AG20443 (cell line): ENCODE data around the gene GFI1B.
A peak's percentile ranks its signal among the peaks of the same experiment; 100 is the strongest.
"Not testable (repeated sequence)": the region's sequence is repeated elsewhere in the genome, so short reads cannot be mapped to it uniquely, and the experiment has no call there.

Source experiments
- DNase-seq: peaks from one replicate; pipeline ENCODE4 v3.0.0; 2012; ENCODE audit warnings: low spot score, mixed read lengths

GFI1B gene

DNA sequence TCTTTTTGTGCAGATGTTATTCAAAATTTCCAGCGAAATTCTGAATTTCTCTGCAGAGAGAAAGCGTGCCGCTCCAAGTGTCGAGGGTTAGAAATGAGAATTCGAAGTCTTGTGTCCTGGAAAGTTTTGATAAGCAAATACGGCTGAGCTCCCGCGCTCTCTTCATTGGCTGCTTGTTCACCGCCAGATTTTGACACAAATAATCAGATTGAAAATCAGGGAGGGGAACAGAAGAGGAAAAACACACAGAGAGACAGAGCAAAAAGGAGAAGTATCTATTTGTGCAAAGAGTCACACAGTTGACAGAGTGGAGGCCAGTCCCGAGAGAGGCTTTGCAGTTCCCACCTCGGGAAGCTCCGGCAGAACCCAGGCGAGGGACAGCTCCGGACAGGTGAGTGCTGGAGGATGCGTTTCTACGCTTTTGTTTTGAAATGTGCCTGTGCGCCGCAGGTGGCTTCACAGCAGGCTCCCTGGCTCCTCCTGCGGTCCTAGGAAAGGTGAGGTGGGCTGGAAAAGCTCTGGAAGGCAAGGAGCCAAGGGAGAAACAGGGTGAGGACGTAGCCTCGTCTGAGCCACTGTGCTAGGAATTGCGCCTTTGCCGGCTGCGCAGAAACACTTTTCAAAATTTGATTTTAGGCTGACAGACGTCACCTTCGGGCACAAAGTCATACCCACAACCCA, at the start of gene GFI1B:
TSS of gene GFI1B (plus strand) at position 244 of the 681 bp plus-strand sequence. CDS start 7,985 bp downstream, outside the sequence.
- no peak for DNase-seq

GRCh38 chr9:132931178-132931735, 47.2 kb upstream of the GFI1B start:
- no peak for DNase-seq

DNA sequence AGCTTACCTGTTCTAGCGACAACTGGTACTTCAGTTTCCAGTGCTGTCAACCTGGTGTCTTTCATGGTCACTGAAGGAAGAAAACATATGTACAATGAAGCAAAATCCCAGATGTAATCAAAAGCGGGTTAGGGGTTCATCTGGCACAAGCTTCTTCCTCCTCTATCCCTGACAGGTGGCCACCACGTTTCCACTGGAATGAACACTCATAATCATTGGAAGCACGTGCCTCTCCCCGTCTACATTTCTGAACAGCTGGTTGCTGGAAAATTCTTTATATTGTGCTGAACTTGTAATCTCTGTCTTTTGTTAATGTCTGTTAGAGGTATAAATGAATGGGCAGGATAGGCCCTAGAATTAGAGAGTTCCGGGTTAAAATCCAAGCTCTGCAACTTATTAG, 43.5 kb upstream of the GFI1B start:
- no peak for DNase-seq

GRCh38 chr9:132937463-132937901, 41.0 kb upstream of the GFI1B start:
- DNase-seq: no peak

DNA sequence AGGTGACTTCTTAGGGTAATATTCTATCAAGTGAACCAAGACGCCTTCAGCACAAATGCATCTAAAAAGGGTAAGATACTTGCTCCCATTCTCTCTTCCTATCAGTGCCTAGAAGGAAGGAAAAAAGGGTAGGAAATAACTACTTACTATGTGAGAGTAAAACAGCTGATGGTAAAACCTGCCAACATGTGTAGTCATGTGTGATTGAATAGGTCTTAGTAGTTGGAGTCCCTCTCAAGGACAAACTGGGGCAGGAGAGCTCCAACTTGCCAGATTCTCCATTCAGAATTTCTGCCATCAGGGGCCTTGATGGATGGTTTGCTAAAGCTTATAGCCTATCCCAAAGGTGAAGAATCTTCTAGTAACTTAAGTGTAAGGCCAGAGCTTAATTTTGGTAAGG, 39.3 kb upstream of the GFI1B start:
- no peak for DNase-seq

DNA sequence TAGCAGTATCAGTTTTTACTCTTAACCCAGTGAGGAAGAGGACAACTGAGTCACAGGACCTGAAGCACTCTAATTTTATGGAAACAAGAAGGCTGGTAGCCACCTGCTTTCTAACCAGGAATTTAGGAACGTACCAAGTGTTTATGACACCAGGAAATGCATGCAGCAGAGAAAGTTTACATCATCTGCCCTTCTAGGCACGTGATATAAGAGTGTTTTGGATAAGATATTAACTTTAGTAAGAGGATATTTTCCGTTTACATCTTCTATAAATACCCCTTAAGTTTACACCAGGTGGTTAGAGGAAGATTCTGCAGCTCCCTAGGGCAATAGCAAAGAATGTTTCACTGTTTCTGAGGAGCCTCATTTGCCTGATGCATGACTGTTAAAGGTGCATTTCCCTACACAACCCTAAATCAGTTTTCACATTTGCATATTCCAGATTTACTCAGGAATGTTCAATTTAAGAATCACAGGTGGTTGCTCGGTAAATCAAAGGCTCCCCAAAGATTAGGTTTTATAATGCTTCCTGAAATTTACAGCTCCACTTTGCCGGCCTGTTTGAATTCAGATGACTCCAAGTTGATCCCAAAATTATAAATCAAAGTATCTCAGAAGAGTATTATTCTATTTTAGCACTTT, 35.8 kb upstream of the GFI1B start:
- no peak for DNase-seq

GRCh38 chr9:132943651-132944293, 34.7 kb upstream of the GFI1B start:
- no peak for DNase-seq

DNA sequence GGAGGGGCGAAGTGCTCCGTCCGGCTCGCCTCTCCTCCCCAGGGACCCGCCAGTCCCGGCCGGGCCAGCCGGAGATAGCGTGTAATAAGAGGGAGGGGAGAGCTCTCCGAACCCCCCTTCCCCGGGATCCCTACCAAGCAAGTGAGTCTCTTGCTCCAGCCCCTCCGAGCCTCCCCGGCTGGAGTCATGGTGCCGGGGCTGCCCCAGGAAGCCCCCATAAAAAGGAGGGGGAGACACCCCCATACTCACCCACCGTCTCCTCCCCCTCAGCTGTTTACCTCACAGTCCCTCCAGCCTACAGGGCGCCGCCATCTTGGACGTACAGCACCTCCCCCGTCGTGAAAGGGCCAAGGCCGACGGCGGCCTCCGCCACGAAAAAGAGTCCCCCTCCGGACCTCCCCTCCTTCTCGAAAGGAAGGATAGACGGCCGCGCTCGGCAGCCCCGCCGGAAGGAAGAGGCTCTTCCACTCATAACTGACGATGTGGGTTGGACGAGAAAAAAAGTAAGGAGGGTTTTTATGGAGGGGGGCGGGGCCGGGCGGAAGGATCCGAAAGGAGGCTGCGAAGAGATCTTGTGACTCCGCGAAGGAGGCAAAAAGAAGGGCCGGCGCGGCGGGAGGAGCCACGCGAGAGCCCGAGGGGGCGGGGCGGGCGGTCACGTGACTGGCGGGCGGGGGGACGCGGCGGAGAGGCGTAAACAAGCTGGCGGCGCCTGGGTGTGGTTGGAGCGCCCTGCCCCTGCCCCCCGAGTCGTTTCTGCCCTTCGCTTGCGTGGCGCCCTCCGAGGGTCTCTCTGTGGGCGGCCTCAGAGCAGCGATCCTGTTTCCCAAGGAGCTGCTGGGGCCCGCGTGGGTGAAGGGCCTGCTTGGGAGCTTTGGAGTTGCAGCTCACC, 34.0 kb upstream of the GFI1B start, which contains the start of gene TSC1:
TSS of gene TSC1 (minus strand) at position 323 of the 892 bp plus-strand sequence. CDS start 15,744 bp downstream, outside the sequence.
- peak; percentile 98 for DNase-seq

DNA sequence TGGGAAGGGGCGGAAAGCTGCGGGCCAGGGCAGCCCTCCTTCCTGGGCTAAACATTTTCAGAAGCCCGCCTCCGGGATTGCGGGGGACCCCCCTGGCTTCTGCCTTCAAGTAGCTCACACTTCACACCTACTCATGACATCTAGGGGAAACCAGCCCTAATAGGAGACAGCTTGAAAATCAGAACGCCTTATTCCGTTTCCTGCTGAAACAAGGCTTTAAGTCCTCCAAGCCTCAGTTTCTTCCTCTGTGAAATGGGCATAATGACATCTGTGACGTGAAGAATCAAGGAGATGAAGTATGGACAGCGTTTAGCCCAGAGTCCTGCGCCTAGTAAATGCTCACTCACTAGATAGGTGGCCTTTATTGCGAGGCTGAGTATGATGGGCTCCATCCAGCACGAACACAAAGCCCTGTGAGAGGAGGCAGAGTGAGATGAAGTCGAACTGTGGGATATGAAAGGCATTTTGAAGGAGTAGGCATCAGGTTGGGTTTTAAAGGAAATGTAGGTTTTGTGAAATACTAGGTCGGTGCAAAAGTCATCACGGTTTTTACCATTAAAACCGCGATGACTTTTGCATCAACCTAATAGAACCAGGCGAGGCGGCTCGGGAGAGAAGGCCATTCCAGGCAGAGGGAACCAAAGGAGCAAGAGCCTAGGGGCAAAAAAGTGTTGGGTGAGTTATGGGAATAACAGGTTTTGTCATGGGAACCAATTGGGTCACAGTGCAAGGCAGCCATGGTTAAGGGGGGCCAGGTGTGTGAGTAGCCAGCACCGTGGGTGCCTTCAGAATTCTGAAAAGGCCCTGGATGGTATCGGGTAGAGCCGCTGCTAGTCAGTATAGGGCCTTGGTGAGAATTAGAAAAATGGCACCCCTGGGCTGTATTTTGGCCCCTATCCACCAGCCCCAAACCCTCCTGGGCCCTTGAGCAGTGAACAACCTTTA, 33.0 kb upstream of the GFI1B start:
- DNase-seq: no peak

GRCh38 chr9:132946211-132946610, 32.3 kb upstream of the GFI1B start:
- DNase-seq: no peak

DNA sequence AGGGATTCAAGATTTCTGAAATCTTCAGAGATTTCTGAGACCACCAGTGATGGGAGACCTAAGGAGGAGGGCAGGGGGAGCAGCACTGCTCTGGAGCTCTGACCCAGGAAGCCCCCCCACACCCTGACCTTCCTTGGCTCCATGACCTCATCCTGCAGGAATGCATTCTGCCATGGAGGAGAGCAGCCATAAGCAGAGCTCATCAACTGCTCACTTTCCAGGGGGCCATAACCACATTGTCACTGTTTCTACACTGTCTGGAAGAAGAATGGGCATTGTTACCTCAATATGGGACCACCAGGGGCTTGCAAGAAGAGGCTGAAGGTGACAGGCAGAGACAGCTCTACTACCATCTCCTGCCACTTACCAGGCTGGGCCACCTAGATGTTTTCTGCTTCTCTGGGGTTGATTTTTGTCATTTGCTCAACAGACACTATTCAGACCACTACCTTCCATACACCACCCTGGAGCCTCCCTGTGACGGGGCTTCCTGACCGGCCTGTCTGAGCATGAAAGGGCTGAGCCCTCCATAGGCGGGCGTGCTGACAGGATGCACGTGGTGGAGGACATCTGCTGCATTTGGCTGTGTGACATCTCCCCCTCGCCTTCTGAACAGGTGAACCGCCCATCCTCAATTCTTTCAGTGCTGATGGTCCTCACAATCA, 31.7 kb upstream of the GFI1B start:
- DNase-seq: peak; percentile 70

DNA sequence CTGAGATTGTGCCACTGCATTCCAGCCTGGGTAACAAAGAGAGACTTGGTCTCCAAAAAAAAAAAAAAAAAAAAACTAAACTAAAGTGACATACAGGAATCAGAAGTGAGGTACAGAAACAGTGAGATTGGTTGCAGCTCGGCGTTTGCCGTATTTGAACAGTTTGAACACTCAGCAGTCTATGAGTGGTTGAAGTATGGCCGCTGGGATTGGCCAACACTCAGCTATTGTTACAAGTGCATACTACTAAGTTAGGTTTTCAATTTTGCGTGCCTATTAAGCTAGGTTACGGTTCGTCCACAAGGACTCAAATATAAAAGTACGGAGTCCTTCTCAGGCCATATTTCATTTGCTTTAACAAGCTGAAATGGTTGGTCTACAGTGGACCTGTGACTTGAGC, 30.7 kb upstream of the GFI1B start:
- DNase-seq: no peak

DNA sequence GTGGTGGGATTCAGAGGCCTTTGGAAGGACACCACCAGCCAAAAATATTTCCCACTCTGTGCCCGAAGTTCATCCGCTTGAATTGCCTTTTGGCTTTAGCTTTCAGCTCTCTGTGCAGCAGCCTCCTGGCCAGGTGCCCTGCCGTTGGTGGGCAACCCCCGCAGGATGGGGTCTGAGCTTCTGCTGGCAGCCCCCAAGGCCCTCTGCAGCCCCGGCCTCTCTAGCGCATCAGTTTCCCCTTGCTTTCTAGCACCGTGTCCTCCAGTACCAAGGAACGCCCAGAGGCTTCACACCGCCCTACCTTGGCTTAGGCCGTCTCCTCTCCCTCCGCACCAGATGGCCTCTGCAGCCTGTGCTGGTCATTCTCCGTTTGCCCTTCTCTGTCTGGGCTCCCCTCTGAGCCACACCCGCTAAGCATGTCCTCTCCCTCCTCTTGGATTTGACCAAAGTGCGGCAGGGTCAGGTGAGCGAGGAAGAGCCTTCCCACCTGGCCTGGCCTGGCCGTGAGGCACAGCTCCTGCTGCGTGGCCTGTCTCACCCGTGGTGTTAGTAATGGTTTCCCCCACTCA, 29.9 kb upstream of the GFI1B start:
- DNase-seq: no peak

DNA sequence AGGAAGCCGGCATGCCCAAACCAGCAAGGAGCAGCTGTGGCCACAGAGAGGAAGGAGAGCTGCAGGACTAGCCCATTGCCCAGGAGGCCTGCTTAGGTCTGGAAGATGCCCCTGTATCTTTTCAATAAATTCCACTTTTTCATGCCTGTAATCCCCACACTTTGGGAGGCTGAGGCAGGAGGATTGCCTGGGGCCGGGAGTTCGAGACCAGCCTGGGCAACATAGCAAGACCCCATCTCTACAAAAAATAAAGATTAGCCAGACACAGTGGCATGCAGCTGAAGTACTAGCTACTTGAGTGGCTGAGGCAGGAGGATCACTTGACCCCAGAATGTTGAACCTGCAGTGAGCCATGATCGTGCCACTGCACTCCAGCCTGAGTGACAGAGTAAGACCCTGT, 28.8 kb upstream of the GFI1B start:
- DNase-seq: no peak

GRCh38 chr9:132955123-132955522, 23.4 kb upstream of the GFI1B start:
- no peak for DNase-seq

GRCh38 chr9:132955768-132956167, 22.7 kb upstream of the GFI1B start:
- DNase-seq: no peak

DNA sequence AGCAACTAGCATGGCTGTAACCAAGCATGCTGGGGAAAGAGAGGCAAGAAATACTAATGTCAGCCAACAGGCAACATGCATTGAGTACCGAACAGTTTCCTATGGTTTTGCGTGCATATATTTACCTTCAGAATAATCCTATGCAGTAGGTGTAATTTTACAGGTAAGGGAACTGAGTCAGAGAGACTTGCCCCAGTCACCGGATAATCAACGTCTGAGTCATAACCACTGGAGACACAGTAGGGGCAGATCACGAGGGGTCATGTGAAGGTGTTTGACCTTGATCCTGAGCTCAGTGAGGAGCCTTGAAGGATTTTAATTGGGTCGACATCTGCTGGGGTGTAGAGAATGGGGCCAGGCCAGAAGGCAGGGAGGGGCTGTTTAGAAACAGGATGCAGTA, 20.7 kb upstream of the GFI1B start:
- no peak for DNase-seq

- DNase-seq: no peak
Observed at GRCh38 chr9:132961002-132961401, 17.5 kb upstream of the GFI1B start.

- DNase-seq: no peak
Observed at GRCh38 chr9:132965478-132965877, 13.0 kb upstream of the GFI1B start.

DNA sequence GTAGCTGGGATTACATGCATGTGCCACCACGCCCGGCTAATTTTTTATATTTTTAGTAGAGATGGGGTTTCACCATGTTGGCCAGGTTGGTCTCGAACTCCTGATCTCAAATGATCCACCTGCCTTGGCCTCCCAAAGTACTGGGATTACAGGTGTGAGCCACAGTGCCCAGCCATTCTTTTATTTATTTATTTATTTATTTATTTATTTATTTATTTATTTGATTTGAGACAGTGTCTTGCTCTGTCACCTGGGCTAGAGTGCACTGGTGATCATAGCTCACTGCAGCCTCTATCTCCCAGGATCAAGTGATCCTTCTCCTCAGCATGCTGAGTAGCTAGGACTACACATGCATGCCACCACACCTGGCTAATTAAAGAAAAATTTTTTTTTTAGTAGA, 10.6 kb upstream of the GFI1B start:
- DNase-seq: not testable (repeated sequence)
